OCI-LY1 (cell line): ENCODE data around the gene CCL28.

Experiments
- H2AFZ ChIP-seq: fragments of 200-600 bp; sonication (generic), shearing (Covaris generic); 2 replicates; pipeline ENCODE4 v1.6.0; 2014; ENCODE audit warnings: antibody characterized with exemption, mild to moderate bottlenecking, low read length
- H3F3A ChIP-seq: fragments of 200-600 bp; sonication (generic), shearing (Covaris generic); 2 replicates; pipeline ENCODE4 v1.6.0; 2014; ENCODE audit warnings: mild to moderate bottlenecking, antibody characterized with exemption, low read length, moderate library complexity; ENCODE audit not compliant: insufficient read depth
- H3K27ac ChIP-seq: fragments of 200-600 bp; sonication (generic); 2 replicates; pipeline ENCODE4 v1.5.1; 2014; ENCODE audit warnings: low read length, mixed run types, mild to moderate bottlenecking, low read depth; ENCODE audit not compliant: poor library complexity, severe bottlenecking
- H3K27me3 ChIP-seq: fragments of 200-600 bp; sonication (generic); 2 replicates; pipeline ENCODE4 v1.6.0; 2014; ENCODE audit warnings: antibody characterized with exemption, mild to moderate bottlenecking, low read length, moderate library complexity; ENCODE audit not compliant: insufficient read depth
- H3K36me3 ChIP-seq: fragments of 200-600 bp; sonication (generic); 2 replicates; pipeline ENCODE4 v1.6.1; 2014; ENCODE audit warnings: mild to moderate bottlenecking, antibody characterized with exemption, low read length, moderate library complexity, mixed read lengths; ENCODE audit not compliant: insufficient read depth
- H3K4me1 ChIP-seq: fragments of 200-600 bp; sonication (generic); 2 replicates; pipeline ENCODE4 v1.5.1; 2014; ENCODE audit warnings: mild to moderate bottlenecking, low read length, moderate library complexity; ENCODE audit not compliant: insufficient read depth, severe bottlenecking
- H3K4me2 ChIP-seq: fragments of 200-600 bp; sonication (generic), shearing (Covaris generic); 2 replicates; pipeline ENCODE4 v1.6.1; 2014; ENCODE audit warnings: low read length
- H3K4me3 ChIP-seq: fragments of 200-600 bp; sonication (generic); 2 replicates; pipeline ENCODE4 v1.5.1; 2014; ENCODE audit warnings: low read length, low read depth, mild to moderate bottlenecking, mixed read lengths; ENCODE audit not compliant: poor library complexity, severe bottlenecking
- H3K79me2 ChIP-seq: fragments of 200-600 bp; shearing (Covaris generic); 2 replicates; pipeline ENCODE4 v1.6.1; 2016; ENCODE audit warnings: mixed run types, low read length, mixed read lengths; ENCODE audit not compliant: insufficient read depth
- H3K9ac ChIP-seq: fragments of 200-600 bp; sonication (generic), shearing (Covaris generic); 2 replicates; pipeline ENCODE4 v1.6.1; 2014; ENCODE audit warnings: mild to moderate bottlenecking, low read length, mixed read lengths
- H3K9me2 ChIP-seq: fragments of 200-600 bp; sonication (generic), shearing (Covaris generic); 2 replicates; pipeline ENCODE4 v1.6.1; 2014; ENCODE audit warnings: low read depth, mild to moderate bottlenecking, low read length, mixed read lengths
- H3K9me3 ChIP-seq: fragments of 200-600 bp; shearing (Covaris generic); 2 replicates; pipeline ENCODE4 v1.6.1; 2014; ENCODE audit warnings: low read length, mixed read lengths
- H4K20me1 ChIP-seq: fragments of 200-600 bp; sonication (generic), shearing (Covaris generic); 2 replicates; pipeline ENCODE4 v1.6.0; 2016; ENCODE audit warnings: mild to moderate bottlenecking, low read length; ENCODE audit not compliant: insufficient read depth
- CTCF ChIP-seq: fragments of 200-600 bp; sonication (generic), shearing (Covaris generic); IDR thresholded peaks from 2 replicates; pipeline ENCODE4 v1.5.1; 2017; ENCODE audit warnings: mild to moderate bottlenecking, antibody characterized with exemption, low read length, moderate library complexity, mixed read lengths
- EZH2 ChIP-seq: fragments of 200-600 bp; sonication (generic), shearing (Covaris generic); IDR thresholded peaks from 2 replicates; pipeline ENCODE4 v1.8.0; 2017; ENCODE audit warnings: borderline replicate concordance, mixed run types, mild to moderate bottlenecking, antibody characterized with exemption, low read length, moderate library complexity, mixed read lengths

CCL28 gene

GRCh38 chr5:43358301-43358700 lies 53.9 kb downstream of the CCL28 start:
- Histone ChIP-seq H3K9ac (no peak overlapping the region), H3K4me2 (no peak overlapping the region), H3K9me3 (no peaks in the 10 kb centered on the region), H3K36me3 (no peaks in the 10 kb centered on the region), H3K4me1 (no peaks in the 10 kb centered on the region), H3F3A (no peaks in the 10 kb centered on the region), H3K9me2 (no peaks in the 10 kb centered on the region), H4K20me1 (no peaks in the 10 kb centered on the region), H3K4me3 (no peak overlapping the region), H2AFZ (no peak overlapping the region), H3K27me3 (no peaks in the 10 kb centered on the region), H3K27ac (no peak overlapping the region), H3K79me2 (no peaks in the 10 kb centered on the region)
- TF ChIP-seq CTCF (no peak), EZH2 (no peak)

- Histone ChIP-seq H3K27me3 (no peaks in the 10 kb centered on the region), H2AFZ (no peak overlapping the region), H3K4me1 (no peaks in the 10 kb centered on the region), H3K79me2 (no peaks in the 10 kb centered on the region), H3K9me2 (no peaks in the 10 kb centered on the region), H3K4me3 (no peak overlapping the region), H3K36me3 (no peaks in the 10 kb centered on the region), H3K9ac (no peak overlapping the region), H3F3A (no peaks in the 10 kb centered on the region), H4K20me1 (no peaks in the 10 kb centered on the region), H3K9me3 (no peaks in the 10 kb centered on the region), H3K4me2 (no peak overlapping the region), H3K27ac (no peak overlapping the region)
- TF ChIP-seq EZH2: no peak
- no peak for TF ChIP-seq CTCF
Observed at GRCh38 chr5:43357878-43358281, 54.3 kb downstream of the CCL28 start.

- Histone ChIP-seq H3K27ac (no peak overlapping the region), H4K20me1 (no peaks in the 10 kb centered on the region)
Observed at GRCh38 chr5:43357067-43357466, 55.1 kb downstream of the CCL28 start.

More at GRCh38 chr5:43357067-43357466, 55.1 kb downstream of the CCL28 start:
- Histone ChIP-seq H3K27me3 (no peaks in the 10 kb centered on the region), H3K4me3 (no peak overlapping the region), H3K4me1 (no peaks in the 10 kb centered on the region), H3K79me2 (no peaks in the 10 kb centered on the region), H2AFZ (no peak overlapping the region), H3K9ac (no peak overlapping the region), H3K9me2 (no peaks in the 10 kb centered on the region), H3K4me2 (no peak overlapping the region), H3F3A (no peaks in the 10 kb centered on the region), H3K9me3 (no peaks in the 10 kb centered on the region), H3K36me3 (no peaks in the 10 kb centered on the region)
- TF ChIP-seq CTCF: no peak
- no peak for TF ChIP-seq EZH2
